GM18858 (cell line): ENCODE measurements around the gene PURA.
"Not testable (repeated sequence)": the region's sequence is repeated elsewhere in the genome, so short reads cannot be mapped to it uniquely, and the experiment has no call there.

Experiments
- ATAC-seq: cut with Tn5 transposase; IDR thresholded peaks from one replicate; pipeline ENCODE4 v1.9.1; 2021; ENCODE audit not compliant: unreplicated experiment

Gene PURA

GRCh38 chr5:140134277-140134935, 20.5 kb downstream of the PURA start:
- no peak for ATAC-seq

GRCh38 chr5:140135127-140135526, 21.2 kb downstream of the PURA start:
- no peak for ATAC-seq

GRCh38 chr5:140136624-140137023, 22.7 kb downstream of the PURA start:
- ATAC-seq = no peak

- no peak for ATAC-seq
Observed at GRCh38 chr5:140140435-140140834, 26.5 kb downstream of the PURA start.

- ATAC-seq = no peak
Observed at GRCh38 chr5:140141241-140141640, 27.3 kb downstream of the PURA start.

- ATAC-seq = no peak
Observed at GRCh38 chr5:140142246-140142645, 28.3 kb downstream of the PURA start.

- no peak for ATAC-seq
Observed at GRCh38 chr5:140142856-140143255, 28.9 kb downstream of the PURA start.

- ATAC-seq = no peak
Observed at GRCh38 chr5:140143521-140144258, 29.8 kb downstream of the PURA start.

- no peak for ATAC-seq
Observed at GRCh38 chr5:140145256-140145655, 31.3 kb downstream of the PURA start.

GRCh38 chr5:140145818-140146522, 32.1 kb downstream of the PURA start:
- ATAC-seq = no peak

GRCh38 chr5:140146523-140146842, 32.6 kb downstream of the PURA start:
- ATAC-seq = no peak

GRCh38 chr5:140147460-140147859, 33.6 kb downstream of the PURA start:
- ATAC-seq = no peak

GRCh38 chr5:140148508-140148907, 34.6 kb downstream of the PURA start:
- no peak for ATAC-seq

- ATAC-seq = no peak
Observed at GRCh38 chr5:140150201-140150600, 36.3 kb downstream of the PURA start.

GRCh38 chr5:140151144-140152021, 37.5 kb downstream of the PURA start:
- no peak for ATAC-seq

- no peak for ATAC-seq
Observed at GRCh38 chr5:140152022-140152999, 38.4 kb downstream of the PURA start.

- ATAC-seq = no peak
Observed at GRCh38 chr5:140153255-140153654, 39.3 kb downstream of the PURA start.

GRCh38 chr5:140153905-140154304, 40.0 kb downstream of the PURA start:
- ATAC-seq = no peak

- not testable (repeated sequence) for ATAC-seq
Observed at GRCh38 chr5:140154710-140155381, 40.9 kb downstream of the PURA start.
